T-helper 2 cell treated with Interferon-gamma antibody and Interleukin-4, amounts not matched to agents 100 ng/mL and 5 ng/mL, for 36 hours (primary cell): ENCODE data around the gene CFAP74. TPM values are rescaled to one million over a fixed set of nuclear protein-coding genes. Genes with fewer than 3 reads are reported as not detected.

Experiments used
- intact Hi-C: fragments of 100-400 bp; cut with micrococcal nuclease; formaldehyde crosslinking; loops from one replicate; pipeline ENCODE4 v1.15.1; 2023
- total RNA-seq: library from RNA; stranded (reverse); gene quantifications from 2 replicates; pipeline ENCODE4 v1.2.3, GENCODE V29; 2022

The CFAP74 gene, protein sequence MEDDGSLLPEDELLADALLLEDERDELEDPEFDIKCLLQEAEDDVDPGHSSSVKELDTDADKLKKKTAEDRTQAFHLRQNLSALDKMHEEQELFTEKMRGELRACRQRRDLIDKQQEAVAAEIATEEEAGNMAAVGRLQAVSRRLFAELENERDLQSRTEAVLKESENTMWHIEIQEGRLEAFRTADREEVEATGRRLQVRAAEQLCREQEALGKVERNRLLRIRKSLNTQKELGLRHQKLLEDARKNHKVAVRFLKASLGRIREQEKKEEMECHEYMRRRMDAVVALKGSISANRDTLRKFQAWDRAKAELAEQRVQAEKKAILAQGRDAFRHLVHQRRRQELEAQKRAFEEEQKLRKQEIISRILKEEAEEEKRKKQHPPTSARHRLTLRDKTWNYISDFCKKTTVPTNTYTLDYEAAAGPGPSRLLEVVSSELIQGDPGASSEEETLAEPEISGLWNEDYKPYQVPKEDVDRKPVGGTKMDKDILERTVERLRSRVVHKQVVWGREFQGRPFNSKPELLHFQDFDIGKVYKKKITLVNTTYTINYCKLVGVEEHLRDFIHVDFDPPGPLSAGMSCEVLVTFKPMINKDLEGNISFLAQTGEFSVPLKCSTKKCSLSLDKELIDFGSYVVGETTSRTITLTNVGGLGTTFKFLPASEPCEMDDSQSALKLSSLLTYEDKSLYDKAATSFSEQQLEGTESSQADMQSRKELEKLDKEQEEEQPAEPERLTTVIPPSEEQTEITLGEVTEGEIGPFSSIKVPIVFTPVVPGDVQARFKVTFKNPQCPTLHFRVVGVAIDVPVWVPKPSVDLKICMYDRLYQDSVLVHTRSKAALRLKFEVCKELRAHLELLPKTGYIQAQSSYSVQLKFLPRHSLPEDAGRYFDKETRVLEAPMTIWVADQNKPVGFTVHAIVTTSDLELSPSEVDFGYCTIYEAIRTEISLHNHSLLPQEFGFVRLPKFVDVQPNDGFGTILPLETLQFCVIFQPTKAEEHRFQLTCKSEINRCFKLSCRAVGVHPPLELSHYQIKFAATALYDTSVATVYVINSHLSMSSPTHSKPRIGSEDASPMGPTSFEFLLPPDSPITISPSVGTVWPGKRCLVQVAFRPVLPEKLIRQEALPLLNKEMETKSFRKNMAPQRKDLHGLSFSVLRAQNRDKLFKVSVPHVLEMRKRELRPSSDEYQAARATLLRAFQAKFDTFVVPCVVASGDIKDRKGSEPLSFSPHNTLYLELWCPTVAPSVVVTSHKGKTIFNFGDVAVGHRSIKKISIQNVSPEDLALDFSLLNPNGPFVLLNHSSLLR (N-terminal part only)
- total RNA-seq = not detected in 2 replicates

DNA sequence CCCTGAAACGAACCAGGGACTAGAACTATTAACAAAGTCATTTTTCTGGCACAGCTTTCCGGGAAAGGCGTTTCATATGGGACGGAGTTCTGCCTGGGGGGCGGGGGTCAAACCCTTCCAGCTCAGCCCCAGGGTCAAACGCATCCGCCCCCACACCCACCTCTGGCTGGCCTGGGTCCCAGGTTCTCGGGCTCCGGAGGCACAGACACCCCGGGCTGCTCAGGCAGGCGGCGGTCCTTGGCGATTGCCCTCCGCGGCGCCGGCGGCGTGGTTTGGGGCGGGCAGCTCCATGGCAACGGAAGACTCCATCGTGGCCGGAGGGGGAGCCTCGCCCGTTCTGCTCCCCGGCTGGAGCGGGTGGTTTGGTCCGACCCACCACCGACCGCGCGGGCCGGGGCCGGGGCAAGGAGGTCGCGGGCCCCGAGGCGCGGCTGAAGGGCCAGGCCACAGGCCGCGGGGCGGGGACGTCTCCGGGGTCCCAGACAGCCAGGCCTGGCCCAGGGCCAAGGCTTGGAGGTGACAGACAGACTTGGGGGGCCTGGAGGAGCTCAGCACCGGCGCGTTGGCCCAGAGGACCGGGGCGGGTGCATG lies at the start of gene CFAP74:
TSS of gene CFAP74 (minus strand) at position 246 of the 591 bp plus-strand sequence. CDS start 12,830 bp downstream, outside the sequence.
- intact Hi-C loops = no loop called here

DNA sequence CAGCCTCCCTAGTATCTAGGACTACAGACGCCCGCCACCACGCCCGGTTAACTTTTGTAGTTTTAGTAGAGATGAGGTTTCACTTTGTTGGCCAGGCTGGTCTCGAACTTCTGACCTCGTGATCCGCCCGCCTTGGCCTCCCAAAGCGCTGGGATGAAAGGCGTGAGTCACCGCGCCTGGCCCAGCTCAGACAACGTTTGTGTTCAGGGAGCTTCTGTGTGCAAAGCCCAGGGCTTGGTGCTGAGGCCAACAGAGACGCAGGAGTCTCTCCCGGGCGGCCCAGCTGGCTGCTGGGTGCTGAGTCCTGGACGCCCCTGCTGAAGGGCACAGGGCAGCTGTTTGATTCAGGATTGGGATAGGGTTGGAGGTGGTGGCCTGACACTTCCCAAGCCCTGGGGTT lies 49.6 kb upstream of the CFAP74 start:
- intact Hi-C loops = no loop called here

DNA sequence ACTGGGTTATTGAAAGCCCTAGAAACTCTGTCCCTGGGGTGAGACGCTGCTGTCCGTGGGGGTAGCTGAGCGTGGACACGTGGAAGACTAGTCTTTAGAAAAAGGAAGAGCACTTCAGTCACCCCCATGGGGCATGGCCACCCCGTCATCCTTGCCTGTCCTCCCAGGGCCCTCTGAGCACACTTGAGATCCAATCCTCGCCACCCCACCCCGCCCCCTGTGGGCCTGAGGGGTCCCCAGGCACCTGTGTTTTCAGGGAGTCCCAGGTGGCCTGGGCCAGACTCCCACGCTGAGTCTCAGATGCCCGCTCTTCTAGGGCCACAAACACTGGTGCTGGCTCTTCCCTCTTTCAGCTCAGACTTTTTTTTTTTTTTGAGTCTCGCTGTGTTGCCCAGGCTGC lies 49.2 kb upstream of the CFAP74 start:
- intact Hi-C loops = no loop called here

DNA sequence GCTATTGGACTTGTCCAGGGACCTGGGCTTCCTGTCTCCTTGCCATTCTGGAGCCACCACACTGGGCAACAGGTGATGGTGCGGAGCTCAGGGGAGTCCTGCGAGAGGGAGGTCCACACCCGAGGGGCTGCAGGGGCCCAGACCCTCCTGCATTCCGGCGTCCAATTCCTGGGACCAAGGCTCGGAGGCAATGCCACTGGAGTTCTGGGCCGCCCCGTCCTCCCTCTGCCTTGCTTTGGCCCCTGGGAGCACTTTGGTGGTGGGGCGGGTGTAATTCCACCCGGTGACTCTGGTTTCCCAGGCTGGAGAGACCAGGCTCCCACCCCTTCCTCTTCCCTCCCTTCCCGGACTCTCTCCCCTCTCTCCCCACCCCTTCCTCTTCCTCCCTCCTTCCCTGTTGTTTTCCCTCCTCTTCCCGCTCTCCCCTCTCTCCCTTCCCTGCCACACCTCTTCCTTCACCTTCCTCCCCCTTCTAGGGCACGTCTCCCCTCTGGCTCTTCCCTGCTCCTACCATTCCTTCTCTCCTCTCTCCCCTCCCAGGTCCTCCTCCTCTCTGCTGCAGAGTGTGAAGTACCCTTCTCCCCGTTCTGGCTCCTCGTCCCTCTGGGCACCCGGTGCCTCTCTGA lies 48.6 kb upstream of the CFAP74 start:
- intact Hi-C loops = no loop called here

DNA sequence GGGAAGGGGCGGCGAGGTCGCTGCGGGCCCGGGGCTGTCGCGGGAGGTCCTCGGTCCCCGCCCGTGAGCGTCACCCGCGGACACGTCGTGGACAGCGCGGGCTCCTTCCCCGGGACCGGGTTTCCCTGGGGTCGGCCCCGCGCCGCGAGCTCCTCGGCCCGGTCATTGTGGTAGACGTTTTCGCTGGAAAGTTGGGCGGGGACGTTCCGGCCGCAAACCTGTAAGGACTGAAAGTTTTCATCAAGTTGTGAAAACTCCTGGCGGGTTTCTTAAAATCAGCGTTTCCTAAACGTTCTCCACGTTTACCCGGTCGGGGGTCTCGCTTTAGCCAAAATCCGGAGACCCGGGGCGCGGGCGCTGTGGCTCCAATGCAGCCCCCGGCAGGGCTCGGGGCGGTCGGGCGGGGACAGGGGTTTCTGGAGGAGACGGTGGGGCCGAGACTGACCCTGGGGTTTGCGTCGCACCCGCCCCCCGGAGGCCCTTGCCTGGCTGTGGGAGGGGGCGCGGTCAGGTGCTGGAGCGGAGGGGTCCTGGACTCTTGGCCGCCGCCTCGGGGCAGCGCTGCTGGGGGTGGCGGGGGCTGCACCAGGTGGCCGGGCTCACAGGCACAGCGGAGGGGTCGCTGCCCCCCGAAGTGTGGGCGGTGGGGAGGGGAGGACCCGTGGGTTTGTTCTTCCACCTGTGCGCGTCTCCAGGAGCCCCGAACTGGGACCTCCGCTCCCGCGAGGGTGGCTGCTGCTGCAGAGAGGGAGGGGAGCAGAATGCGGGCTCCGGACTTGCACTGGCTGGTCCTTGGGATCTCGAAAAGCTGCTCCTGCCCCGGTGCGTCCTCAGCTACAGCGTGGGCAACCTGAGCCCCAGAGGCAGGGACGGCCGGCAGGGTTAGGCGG lies 47.5 kb upstream of the CFAP74 start:
- intact Hi-C loops = no loop called here

DNA sequence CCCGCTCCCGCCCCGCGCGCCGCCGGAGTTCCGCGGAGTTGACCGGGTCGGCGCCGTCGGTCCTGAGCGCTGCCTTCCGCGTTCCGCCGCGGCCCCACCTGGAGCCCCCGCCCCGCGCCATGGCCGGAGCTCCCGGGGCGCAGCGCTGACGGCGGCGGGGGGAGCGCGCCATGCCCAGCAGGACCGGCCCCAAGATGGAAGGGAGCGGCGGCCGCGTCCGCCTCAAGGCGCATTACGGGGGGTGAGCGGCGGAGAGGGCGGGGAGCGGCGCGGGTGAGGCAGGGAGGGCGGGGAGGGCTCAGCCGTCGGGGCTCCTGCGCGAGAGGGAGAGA lies 46.8 kb upstream of the CFAP74 start:
- intact Hi-C loops = no loop called here

DNA sequence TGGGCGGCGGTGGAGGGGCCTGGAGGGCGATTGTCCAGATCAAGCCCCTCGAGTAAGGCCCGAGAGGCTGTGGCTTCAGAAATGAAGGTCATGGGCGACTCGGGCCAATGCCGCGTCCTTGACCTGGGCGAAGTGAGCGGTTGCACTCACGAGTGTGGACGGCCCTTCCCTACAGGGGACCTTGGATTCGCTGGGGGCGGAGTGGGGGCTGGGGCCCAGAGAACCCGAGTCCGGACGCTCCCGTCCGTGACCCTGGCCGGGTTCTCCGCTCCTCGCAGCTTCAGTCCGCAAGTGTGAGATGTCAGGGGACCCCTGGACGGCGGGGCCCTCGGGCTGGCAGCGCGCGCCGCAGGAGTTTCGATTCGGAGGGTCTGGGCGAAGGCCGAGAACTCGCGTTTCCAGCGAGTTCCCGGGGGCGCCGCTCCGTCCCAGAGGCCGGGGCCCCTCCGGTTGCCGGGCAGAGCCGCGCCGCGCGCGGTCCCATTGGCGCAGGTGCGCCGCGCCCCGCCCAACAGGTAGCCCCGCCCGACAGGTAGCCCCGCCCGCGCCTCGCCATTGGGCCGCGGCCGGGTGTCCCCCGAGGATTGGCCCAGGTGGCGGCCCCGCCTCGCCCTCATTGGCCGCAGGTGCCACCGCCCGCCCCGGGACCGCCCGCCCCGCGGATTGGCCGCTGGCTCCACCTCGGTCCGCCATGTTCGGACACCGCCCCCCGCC lies 46.3 kb upstream of the CFAP74 start, which contains the start of gene PRKCZ:
TSS of gene PRKCZ (plus strand) at position 694 of the 714 bp plus-strand sequence. CDS start 220 bp downstream, outside the sequence.
- intact Hi-C loops = no loop called here

DNA sequence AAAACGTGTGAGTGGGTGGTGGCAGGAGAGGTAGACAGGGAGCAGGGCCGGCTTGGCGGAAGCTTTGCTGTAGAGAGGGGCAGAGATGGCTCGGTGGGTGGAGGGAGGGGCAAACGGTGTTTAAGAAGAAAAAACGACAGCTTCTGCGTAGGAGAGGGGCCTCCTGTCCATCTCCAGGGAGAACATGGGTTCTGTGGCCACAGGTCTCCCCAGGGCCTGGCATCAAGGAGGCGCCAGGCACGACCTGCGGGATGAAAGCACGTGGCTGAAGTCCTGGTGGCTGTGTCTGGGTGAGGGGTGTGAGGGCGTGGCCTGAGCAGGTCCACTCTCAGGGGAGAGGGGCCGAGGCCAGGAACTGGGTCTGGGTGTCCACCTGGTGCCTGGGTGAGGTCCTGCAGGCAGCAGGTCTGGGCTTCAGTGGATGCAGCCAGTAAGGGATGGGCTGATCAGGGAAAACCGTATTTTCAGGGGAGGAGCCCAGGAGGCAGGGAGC lies 45.7 kb upstream of the CFAP74 start:
- intact Hi-C loops = no loop called here

DNA sequence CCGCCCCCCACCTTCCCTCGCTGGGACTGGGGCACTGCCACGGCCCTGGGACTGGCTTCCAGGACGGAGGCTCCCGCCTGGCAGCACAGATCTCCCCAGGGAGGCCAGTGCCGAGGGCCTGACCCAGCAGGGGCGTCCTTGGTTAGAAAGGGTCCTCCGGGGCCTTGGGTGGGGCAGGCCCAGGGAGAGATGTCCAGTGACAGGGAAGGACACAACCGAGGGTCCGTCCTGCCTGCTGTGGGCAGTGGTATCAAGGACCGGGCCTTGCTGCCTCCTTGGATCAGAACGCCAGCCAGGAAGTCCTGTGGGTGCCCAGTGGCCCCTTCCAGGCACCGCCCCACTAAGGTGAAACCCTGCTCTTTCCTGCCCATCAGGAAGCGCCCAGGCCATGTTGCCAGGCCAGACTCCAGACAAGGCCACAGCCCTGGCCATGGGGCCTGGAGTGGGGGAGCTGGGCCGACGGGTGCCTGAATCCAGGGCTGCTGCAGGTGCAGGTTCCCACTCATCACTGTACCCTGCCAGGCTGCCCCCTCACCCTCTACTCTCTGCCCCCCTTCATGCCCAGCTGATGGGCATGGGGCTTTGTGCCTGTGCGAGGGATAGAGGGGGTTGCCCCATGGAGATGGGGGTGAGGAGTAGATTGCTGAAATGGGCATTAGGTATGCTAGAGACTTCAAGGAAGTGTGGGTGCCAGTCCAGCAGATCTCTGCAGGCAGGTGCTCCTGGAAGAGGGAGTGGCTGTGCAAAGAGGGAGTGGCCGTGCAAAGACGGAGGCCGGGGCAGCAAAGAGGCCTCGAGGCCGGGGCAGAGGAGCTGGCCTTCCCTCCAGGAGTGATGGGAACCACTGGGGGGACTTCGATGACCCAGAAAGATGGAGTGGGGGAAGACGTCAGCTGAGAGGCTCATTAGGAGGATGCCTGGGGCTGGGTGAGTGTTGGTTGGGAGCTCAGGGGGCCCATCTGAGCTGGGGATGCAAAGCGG lies 44.5 kb upstream of the CFAP74 start:
- intact Hi-C loops = no loop called here

DNA sequence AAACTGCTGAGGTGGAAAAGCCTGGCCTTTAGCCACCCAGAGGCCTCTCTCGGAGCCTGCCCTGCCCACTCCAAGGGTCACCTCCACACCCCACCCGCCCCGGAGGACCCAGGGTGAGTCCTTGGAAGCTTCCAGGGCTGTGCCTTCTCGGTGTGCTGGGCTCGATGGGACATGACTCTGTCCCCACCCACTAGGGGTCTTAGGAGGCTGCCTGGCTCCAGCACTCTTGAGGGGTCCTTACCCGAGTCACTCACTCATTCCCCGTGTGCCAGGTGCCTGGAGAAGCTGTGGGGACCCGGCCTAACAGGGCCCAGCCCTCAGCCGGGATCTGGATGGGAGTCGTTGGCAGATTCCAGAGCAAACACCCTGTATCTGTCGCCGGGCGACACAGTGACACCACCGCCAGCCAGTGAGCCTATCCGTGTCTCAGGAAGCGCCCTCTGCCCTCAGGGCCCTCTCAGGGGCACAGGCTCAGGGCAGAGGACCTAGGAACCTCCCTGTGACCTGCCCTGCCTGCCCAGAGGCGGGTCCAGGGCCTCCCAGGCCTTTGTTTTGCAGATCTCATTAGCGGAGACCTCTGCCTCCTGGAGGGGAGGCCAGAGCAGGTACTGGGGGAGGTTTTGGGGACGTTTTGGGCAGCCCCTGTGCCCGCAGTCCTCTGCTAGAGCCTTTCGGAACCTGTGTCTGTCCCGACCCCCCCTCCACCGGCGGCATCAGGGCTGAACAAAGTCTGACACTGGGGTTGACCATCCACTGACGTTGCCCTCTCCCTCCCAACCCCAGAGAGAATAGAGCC lies 43.6 kb upstream of the CFAP74 start:
- intact Hi-C loops = no loop called here

DNA sequence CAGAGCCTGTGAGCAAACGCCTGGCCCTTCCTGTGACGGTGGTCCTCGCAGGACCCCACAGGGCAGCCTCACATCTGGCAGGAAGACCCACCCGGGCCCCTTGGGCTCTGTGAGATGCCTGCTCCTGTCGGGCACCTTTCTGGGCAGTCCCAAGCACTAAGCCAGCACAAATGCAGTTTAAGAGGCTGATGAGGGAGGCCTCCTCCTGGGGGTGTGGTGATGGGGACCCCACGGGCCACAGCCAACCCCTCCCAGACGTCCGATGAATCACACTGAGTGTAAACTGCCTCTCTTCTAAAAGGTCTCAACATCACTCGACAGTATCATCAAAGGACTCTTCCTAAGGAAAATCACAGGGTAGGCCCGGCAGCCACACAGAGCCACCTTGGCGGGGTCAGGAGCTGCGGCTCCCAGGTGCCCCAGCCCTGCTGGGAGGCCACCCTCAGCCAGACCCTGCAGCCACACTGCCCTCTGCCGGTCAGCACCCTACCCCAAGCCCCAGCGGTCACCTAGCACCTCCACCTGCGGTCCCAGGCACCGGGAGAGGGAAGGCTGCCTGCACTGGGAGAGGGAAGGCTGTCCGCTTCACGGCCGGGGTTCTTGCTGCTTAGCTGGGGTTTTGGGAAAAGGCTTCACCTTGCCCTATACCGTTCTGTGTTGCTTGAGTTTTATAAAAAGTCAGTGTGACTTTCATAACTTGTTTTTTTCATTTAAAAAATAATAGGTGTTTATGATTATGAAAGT lies 42.8 kb upstream of the CFAP74 start:
- intact Hi-C loops = no loop called here

DNA sequence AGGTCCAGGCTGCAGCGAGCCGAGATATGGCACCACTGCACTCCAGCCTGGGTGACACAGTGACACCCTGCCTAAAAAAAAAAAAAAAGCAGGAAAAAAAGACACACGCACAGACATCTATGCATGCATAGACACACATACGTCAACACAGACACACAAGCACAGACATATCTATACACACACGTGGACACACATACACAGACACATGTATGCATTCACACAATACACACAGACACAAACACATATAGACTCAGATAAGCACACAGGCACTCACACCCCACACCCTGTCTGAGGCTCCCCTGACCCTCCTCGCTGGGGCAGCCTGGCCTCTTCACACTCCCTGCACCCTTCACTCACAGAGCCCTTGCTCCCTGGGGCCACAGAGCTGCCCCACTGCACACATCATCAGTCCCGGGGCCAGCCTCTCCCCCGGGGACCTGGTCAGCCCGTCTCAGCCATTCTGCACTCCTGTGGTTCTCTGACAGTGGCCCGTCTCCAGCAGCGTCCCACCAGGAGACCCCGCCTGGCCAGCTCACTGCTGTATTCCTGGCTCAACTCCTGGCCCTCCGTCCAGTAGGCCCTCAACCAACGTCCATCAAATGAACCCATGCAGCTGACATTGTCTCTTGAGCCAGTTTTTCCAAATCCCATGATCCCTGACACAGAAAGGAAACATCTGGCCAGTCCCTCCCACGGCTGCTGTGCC lies 42.0 kb upstream of the CFAP74 start:
- intact Hi-C loops = loop anchor here (1.0 kb wide), 1 partner anchor 85 kb away; no protein-coding TSS in a partner anchor

DNA sequence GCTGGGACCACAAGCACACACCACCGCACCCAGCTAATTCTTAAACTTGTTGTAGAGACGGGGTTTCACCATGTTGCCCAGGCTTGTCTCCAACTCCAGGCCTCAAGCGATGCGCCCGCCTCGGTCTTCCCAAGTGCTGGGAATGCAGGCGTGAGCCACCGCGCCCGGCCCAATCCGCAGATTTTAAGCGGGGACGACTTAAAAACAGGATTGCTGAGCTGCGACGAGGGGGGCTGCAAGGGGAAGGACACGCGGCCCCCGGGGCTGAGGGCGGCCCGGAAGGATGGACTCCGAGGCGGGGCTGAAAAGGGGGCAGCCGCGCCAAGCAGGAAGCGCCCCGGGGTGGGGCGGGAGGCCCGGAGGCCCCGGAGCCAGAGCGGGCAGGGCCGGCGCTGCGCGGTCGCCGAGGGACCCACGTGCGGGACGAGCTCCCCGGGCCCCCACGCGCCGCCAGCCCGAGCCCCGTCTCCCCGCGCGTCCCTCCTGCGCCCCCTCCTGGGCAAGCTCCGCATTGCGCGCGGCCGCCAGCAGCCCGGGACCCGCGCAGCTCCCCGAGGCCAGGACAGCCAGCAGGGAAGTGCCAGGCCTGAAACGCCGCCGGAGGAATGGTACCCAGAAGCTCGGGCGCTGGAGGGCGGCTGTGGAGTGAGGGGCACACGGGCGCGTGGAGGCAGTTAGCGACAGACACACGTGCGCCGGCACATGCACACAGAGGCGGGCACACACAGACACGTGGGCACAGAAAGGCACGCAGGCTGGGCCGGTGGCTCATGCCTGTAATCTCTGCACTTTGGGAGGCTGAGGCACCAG lies 41.1 kb upstream of the CFAP74 start:
- intact Hi-C loops = loop anchor here (1.0 kb wide), 1 partner anchor 84 kb away; no protein-coding TSS in a partner anchor

DNA sequence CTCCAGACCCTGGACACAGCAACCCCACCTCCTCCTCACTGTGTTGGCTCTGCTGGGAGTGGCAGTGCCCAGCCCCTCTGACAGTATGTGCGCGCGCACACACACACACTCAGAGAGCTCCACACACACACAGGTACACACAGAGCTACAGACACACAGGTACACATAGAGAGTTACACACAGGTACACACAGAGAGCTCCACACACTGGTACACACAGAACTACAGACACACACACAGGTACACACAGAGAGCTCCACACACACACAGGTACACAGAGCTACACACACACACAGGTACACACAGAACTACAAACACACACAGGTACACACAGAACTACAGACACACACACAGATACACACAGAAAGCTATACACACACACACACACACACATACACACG lies 40.3 kb upstream of the CFAP74 start:
- intact Hi-C loops = no loop called here
